GM04503 (cell line): ENCODE data around the gene SYT1.
"Not testable (repeated sequence)": the region's sequence is repeated elsewhere in the genome, so short reads cannot be mapped to it uniquely, and the experiment has no call there.

Experiments used
- DNase-seq: peaks from one replicate; pipeline ENCODE4 v3.0.0-alpha.2; 2012; ENCODE audit warnings: low read depth

SYT1 gene

DNA sequence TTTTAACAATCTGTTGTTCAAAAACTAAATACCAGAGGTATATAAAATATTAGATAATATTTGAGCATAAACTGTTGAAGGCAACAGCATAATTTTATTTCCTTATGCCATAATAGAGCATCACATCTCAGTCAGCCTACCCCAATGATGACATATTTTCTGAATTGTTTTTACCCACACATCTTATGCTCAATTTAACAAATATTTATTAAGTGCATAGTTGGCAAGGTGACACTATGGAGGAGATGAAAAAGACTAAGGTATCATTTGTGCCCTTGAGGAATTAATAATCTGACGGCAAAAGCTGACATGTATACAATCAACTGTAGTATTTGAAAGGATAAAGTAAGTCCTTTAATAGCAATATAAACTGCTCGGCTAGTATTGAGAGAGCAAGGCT, 102.4 kb downstream of the SYT1 start:
- DNase-seq, result no peak

DNA sequence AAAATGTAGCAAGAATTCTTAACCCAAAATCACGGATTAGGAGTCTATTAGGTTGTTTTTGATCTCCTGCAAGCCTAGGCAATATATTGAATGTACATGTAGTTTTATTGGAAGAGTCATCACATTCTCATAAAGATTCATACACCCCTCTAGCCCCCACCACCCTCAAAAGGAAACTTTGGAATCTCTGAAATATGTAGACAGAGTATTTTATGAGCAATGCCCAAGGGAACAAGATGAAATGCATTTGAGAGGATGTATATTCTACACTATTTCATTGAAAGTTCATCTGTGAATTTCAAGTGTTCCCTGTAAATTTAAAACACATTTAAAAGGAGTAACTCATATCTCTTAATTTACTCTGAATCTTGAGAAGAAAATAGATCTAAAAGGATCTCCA, 103.7 kb downstream of the SYT1 start:
- DNase-seq, result no peak

DNA sequence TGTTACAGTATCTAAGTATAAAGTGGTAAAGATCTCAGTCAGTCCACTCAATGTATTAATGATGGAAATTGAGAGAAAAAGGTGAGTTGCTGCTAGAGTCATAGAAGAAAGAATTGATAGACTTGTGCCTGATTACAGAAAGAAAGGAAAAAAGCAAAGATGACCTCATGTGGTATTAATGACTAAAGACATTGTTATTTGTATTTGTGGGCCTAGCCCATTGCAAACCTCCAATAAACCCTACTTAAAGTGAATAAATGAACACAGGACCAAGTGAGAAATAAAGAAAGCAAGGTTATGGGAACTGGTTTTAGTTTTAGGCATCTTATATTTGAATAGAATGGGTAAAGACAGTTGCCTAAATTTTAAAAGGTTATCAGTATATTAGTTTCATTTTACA, 105.5 kb downstream of the SYT1 start:
- DNase-seq, result no peak

DNA sequence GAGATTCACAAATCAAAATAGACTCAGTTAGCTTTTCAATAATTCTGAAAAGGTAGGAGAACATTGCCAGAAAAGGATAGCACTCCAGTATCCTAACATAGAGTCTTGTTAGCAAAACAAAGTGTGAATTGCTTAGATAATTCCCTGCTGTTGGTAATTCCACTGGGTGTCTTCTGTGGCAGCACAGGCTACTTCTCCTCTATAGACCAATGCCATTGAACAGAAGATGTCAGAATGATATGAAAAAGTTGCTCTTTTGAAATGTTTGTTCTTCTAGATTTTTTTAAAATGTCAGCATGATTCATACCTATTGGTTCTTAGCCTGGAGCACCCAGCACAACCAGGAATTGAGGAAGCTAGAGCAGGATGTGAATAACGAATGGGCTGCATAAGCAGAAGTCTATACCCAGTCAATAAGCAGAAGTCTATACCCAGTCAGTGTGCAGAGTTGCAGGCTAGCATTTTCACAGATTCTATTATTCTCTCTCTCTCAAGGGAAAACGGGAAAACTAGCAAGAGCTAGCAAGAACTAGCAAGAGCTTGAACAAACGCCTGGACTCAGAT, 112.8 kb downstream of the SYT1 start:
- no peak for DNase-seq

DNA sequence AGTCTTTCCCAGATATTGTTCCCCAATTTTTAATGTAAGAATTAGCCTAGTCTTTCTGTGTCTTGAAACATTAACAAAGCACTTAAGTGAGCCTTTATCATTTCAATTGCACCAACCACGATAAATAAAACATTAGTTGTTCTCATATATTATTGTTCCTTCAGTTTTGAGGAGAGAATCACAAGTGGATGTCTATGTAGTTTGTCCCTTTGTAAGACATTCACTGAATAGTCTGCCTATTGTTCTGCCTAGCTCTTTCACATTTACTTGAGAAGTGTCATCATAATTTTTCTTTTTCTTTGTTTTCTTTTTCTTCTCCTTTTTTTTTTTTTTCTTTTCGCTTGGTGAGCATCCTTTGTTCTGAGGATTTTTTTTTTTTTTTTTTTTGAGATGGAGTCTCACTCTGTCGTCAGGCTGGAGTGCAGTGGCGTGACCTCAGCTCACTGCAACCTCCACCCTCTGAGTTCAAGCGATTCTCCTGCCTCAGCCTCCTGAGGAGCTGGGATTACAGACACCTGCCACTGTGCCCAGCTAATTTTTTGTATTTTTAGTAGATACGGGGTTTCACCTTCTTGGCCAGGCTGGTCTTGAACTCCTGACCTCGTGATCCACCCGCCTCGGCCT, 129.7 kb downstream of the SYT1 start:
- DNase-seq, result no peak

DNA sequence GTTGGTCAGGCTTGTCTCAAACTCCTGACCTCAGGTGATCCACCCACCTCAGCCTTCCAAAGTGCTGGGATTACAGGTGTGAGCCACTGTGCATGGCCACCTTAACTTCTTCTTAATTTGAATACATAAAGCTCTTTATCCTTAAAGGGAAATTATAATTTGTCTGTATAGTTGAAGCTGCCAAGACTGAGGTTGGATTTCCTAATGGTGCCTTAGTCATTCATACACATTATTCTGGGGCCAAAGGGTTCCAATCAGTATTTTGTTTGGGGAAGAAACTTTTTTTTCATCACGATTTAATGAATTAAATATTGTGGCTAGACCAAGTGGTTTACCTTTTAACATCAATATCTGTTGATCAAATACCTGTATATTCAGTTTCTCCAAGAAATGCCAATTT, 135.9 kb downstream of the SYT1 start:
- peak; percentile 3 for DNase-seq

DNA sequence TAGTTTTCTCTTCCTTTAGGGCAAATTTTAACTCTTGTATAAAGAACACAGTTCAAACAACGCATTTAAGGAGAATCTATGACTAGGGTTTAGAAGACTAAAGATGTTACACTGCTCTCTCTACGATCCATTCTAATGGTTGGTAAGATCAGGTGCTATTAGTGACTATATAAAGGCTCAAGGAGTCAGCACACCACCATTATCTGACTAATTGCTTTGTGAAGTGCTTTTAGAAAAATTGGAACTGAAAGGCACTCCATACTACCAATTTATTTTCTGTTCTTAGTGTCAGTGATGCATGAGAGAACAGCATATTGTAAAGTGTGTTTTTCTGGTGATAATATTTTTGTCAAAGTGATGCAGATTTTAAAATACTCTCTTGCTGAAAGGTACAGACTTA, 136.8 kb downstream of the SYT1 start:
- no peak for DNase-seq

DNA sequence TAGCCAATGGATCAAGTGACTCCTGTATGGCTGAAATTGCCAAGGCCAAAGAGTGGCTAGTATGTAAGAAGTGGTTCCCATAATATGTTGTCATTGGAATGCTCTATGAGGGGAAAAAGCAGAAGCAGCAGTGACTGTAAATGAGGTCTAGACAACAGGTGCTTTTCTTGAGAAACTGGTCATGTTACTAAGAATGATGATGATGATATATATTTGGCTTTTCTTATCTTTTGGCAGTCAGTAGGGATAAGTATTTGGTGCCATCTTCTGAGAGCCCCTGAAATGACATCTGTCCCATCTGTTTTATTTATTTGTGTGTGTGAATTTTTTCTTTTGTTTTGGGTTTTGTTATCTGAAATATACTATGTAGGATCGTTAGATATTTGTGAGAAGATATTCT, 141.7 kb downstream of the SYT1 start:
- peak; percentile 4 for DNase-seq

DNA sequence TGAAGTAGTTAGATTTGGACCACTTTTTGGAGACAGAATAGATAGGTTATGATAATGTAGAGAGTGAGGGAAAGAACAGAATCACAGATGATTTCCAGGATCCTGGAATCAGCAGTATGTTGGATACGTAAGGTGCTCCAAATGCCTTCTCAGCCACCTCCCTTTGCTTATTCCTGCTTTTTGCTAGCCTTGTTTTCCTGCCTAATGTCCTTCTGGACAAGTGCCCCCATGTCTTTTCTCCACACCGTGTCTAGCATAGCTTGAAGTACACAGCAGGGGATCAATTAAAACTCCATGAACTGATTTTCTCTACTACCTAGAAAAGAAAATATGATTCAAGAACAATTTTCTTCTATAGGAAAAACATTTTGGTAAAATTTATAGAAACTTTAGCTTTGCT, 144.0 kb downstream of the SYT1 start:
- DNase-seq, result no peak

DNA sequence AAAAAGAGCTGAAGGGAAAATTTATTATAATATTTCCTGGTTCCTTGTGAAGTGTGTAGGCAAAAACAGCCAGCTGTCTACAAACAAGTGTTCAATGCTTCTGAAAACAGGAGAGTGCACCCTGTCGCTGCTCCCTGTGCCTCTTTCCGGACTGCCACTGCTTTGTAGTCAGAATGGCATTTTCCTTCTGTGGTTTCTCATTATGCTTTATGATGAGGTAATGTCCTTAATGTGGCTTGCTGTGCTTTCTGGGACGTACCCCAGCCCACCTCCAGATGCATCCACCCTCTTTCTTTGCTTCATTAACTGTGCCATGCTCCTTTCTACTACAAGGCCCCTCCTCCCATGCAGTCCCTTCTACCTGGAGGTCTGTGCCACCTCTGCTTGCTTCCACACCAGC, 148.1 kb downstream of the SYT1 start:
- no peak for DNase-seq

DNA sequence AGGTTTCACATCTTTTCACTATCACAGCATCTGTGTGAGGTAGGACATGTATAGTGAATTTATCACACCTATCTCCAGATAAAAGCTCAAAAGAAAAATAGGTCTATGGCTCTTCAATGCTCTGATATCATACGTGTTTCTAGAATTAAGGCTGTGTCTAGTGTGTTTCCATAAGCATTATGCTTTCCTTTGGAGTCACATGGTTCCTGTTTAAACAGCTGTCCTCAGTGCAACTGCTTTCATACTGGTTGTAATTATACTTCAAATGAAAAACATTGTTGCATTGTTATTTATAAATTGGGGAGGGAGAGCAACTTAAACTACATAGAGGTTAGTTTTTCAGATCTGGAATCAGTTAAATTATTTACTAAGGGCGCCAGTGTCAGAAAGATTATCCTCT, 151.6 kb downstream of the SYT1 start:
- no peak for DNase-seq

DNA sequence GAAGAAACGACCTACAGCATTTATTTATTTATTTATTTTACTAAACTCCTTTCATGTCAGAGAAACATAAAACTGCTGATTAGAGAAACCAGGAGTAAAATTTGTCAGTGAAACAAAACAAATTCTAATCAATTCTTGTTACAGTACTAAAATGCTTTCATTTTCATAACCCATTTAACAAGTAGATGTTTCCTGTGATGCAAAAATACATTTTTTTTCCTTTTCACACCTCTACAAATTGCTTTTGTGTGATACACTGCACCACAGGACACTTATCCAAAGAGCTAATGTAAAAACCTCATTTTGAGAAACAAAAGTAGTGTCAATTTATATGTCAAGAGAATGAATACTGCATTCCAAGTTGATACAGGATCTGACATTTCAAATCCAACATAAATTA, 155.1 kb downstream of the SYT1 start:
- no peak for DNase-seq

DNA sequence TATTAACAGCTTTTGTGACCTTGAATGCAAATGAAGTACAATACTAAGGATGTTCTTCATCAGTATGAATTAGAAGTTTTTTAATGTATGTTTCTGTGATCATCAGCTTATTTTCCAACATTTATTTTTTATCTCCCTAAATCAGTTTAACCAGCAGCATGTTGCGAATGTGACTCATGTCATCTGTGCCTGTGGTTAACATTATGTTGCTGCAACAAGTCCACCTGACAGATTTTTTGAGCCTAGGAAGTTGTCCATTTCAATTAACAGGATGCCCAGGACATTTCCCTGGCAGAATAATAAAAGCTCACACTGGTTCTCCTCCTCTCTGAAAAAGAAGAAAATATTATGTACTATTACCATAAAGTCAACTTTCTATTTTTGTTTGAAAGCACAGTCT, 155.5 kb downstream of the SYT1 start:
- no peak for DNase-seq

DNA sequence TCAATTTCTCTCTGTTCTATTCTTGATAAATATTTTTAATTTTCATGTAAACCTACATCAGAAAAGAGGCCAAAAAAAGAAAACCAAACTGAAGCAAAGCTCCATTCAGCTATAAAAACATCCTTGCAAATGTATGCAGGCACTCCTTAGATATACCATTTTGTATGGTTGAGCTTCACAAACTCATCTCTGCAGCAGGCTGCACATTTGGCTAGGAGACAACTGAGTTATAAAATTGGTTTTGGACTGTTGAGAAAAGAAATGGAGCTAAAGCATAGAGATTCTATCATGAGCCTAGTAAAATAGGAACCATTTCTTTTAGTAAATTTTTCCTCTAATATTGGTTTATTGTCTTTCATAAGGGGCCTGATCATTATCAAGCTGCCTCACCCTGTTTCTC, 156.4 kb downstream of the SYT1 start:
- no peak for DNase-seq

DNA sequence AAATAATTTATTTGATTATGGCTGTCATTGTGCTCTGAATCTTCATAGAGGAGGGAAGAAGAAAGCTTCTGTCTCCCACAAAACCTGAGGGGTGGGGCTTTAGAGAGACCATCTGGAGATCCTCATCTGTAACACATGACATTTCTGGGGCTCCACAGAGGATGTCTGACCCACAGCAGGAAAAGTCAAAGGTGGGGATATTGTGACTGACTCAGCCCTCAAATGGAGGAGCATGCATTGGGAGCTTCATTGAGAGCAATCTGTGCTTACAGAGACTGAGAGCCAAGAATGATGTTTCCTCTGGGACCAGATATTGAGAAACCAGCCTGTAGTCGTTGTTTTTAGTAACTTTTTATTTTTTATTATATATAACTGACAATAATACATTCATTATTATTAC, 158.7 kb downstream of the SYT1 start:
- DNase-seq, result no peak

DNA sequence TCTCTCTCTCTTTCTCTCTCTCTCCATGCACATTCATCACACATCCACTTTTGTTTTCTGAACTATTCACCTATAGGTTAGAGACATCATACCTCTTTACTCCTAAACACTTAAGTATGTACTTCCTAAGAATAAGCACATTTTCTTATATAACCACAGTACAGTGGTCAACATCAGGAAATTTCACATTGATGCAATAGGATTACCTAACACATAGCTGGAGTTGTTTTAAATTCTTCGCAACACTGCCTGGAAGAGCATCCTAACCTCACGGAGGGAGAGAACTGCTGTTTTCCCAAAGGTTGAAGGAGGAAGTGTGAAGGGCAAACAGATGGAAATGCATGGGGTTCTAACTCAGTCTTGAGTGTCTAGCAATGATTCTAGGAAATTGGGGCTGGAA, 159.2 kb downstream of the SYT1 start:
- DNase-seq, result no peak

DNA sequence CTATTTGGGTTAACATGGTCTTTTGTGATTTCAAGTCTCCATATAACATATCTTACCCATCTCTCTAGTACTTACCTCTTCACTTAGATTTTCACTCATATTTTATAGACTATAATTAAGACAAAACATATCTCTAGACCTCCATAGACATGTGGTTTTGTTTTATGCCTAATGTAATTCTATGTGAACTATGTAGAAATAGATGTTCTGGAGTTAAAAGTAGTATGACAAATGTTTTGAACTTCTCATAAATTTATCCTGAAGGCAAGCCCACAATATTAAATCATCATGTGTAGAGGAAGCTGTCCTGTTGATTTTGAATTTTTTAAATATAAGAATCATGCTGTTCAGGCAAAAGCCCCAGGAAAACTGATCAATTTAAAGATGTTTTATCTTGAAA, 169.2 kb downstream of the SYT1 start:
- no peak for DNase-seq

DNA sequence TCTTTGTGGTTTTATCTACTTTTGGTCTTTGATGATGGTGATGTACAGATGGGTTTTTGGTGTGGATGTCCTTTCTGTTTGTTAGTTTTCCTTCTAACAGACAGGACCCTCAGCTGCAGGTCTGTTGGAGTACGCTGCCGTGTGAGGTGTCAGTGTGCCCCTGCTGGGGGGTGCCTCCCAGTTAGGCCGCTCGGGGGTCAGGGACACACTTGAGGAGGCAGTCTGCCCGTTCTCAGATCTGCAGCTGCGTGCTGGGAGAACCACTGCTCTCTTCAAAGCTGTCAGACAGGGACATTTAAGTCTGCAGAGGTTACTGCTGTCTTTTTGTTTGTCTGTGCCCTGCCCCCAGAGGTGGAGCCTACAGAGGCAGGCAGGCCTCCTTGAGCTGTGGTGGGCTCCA, 180.2 kb downstream of the SYT1 start:
- DNase-seq, result not testable (repeated sequence)

DNA sequence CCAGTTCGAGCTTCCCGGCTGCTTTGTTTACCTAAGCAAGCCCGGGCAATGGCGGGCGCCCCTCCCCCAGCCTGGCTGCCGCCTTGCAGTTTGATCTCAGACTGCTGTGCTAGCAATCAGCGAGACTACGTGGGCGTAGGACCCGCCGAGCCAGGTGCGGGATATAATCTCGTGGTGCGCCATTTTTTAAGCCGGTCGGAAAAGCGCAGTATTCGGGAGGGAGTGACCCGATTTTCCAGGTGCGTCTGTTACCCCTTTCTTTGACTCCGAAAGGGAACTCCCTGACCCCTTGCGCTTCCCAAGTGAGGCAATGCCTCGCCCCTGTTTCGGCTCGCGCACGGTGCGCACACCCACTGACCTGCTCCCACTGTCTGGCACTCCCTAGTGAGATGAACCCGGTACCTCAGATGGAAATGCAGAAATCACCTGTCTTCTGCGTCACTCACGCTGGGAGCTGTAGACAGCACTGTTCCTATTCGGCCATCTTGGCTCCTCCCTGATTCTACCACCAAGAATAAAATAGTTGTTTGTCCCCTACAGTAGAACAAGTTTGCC, 180.7 kb downstream of the SYT1 start:
- DNase-seq, result not testable (repeated sequence)

DNA sequence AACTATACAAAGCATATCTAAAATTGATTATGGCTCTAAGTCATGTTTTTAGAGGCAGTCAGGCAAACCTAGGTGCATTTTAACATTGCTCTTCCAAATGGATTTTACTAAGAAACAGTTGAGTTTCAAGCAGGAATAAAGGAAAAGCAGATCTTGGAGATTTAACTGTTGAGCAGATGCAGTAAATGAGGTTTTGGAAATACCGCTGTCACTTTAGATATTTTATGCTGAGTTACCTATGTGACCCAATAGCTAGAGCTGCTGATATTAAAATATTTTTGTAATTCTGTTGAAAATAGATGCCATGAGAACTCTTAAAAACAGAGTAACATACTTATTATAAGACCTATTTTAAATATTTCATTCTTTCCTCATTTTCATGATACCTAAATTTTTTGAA, 181.4 kb downstream of the SYT1 start:
- no peak for DNase-seq

DNA sequence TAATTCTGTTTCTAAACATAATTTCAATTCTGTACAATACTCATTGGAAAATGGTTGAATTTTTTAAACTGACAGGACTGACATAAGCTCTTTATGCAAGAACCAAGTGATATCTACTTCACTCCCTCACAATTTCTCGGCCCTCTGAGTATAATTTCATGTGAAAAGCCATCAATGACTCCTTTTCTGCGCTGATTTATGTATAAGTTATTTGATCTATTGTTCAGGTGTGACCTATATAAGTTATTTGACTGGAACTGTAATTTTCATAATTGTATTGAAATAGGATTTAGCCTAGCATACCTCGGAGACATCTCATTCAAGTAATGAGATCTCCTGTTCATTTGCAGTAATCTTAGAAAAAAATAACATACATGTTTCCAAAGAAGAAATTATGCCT, 184.4 kb downstream of the SYT1 start:
- no peak for DNase-seq

DNA sequence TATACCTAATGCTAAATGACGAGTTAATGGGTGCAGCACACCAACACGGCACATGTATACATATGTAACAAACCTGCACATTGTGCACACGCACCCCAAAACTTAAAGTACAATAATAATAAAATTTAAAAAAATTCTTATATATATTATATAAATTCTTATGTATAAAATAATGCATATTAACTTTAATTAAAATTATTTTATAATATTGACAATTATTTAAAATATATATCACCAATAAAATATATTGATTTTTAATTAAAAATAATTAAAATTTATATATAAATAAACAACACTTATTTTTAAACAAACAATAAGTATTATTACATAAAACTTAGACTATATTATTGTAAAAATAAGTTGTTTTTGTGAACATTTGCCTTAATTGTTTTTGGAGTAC, 188.8 kb downstream of the SYT1 start:
- DNase-seq, result no peak

DNA sequence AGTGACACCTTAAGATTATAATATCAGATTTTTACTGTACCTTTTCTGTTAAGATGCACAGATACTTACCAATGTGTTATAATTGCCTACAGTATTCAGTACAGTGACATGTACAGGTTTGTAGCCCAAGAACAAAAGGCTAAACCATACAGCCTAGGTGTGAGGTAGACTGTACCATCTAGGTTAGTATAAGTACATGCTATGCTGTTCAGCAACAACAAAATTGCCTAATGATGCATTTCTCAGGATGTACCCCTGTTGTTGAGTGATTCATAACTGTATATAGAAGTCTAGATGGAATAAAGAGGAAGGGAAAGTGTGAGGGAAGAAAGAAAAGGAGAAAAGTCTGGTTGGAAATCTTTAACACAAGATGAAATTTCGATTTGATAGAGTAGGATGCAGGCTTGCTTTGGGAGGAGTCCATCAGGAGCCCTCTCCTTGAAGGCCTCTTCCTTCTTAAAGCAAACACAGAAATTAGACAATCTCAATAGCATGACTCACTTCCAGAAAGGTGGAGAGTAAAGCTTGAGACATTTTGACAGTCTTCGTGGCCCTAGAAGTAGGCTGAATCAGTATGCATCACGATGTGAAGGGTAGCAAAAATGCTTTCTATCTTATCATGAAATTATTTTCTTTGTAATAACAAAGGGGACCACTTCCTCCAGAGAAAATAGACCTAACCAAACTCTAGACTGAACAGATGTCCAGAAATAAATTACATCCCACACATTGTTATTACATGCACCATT, 191.5 kb downstream of the SYT1 start:
- no peak for DNase-seq

DNA sequence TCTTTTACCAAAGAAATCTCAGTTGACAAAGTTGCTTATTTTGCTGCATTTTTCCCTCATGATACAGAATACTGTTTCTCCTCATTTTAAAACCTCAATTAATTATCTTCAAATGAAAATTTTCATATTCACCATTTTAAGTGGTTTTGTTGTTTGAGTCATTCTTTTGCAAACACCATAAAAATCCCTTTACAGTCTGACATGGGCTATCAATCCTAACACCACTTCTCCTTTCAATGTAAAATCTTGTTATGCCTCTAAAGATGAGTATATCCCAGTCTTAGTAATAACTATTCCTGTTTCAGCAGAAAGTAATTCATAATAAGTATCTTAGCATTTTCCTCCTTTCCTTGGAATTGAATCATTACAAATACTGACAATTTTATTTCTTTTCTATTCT, 192.2 kb downstream of the SYT1 start:
- no peak for DNase-seq
